GM12872 (cell line): ENCODE measurements around the gene RECQL5.

ENCODE experiments used
- CTCF ChIP-seq: IDR thresholded peaks from 3 replicates; pipeline ENCODE4 v1.5.1; 2011; ENCODE audit warnings: low read depth, mild to moderate bottlenecking, low read length, moderate library complexity; ENCODE audit not compliant: insufficient read depth

The RECQL5 gene

GRCh38 chr17:75645889-75646637, 20.9 kb downstream of the RECQL5 start:
- TF ChIP-seq CTCF = no peak

GRCh38 chr17:75645501-75645888, 21.5 kb downstream of the RECQL5 start:
- TF ChIP-seq CTCF = no peak

DNA sequence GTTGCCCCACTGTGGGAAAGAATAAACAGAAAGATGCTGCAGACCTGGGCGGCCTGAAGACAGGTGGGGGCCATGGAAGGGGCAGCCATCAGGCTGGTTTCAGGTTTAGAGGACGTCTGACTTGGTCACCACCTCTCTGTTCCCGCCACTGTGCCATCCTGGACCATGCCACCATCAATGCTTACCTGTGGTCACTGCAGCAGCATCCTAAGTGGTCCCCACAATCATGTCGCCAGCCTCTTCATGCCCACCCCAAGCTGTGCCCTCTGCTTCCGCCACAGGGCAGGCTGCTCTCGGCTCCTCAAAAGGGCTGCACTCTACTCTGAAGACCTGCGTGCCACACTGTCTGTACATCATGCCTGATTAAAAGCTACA, 23.3 kb downstream of the RECQL5 start:
- no peak for TF ChIP-seq CTCF

DNA sequence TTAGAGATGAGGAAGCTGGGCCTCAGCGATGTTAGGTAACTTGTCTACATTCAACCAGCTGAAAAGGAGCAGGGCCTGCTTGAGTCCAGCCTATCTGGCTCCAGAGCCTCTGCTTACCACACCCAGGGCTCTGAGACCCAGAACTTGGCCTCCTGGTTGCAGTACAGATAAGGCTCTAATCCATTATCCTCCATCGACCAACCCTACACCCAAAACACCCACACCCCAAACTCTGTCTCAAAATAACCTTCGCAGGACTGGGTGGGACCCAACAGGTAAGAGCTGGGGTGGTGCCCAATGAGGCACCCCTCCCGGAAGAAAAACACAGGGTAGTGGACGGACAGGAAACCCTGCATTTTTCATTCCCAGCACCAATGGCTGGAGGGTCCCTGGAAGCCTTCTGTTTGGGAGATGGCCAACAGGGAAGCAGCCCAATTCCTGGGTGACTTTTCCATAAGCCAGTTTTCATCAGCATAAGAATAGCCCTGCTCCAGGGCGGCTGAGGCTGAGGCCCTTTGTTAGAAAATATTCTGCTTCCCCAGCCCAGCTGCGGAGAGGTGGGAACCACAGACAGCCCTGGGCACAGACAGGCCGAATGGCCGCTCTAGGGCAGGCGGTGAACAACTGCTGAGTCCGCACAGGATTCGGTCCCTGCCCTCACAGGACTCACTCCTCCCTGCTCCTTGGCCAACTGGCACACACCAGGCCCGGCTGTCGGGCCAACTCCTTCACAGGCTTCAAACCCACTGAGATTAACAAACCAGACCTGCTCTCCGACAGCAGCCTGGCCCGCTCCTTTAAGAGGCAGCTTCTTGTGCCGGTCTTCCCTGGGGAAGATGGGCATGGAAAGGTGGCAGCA, 23.9 kb downstream of the RECQL5 start:
- no peak for TF ChIP-seq CTCF

- TF ChIP-seq CTCF = no peak
Observed at GRCh38 chr17:75642182-75642783, 24.7 kb downstream of the RECQL5 start.

DNA sequence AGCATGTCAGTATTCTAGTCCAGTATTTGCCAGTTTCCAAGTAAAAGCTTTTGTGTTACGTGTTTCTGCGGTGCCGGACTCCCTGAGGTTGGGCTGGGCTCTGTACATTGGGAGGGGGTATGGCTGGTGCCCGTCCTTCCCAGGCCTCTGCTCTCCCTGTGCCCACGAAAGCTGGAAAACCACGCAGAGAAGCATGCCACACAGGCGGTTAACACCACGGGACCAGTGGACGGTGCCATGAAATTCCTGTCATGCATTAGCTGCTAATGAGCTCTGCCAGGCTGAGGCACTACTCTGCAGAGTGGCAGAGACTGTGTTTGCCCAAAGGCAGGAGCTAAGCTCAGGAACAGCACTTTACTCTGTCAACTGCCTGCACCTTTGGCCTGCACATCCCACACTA, 25.6 kb downstream of the RECQL5 start:
- TF ChIP-seq CTCF = no peak

DNA sequence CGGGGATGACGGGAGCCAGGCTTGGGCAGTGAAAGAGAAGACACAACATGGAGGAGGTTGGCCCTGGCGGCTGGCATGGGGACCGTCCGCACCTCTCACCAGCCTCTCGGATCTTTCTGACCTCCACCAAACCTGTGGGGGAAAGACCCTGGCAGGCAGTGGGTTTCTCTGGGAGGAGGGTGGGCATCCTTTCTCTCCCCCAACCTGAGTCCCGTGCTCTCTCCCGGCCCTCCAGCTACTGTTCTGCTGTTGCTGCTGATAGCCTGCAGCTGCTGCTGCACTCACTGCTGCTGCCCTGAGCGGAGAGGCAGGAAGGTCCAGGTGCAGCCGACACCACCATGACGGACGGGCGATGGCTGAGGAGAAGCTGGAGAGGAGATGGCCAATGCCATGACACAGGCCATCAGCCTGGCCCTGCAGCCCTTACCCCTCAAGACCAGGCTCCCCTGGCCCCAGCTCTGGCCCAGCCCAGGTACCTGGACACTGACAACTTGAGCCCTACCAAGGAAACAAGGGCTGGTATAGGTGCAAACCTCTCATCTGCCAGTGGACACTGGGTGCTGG, 26.3 kb downstream of the RECQL5 start:
- no peak for TF ChIP-seq CTCF
